H9 (cell line): Measurements from ENCODE around the gene RNASEH2B. TPM values are rescaled to one million over a fixed set of nuclear protein-coding genes. Genes with fewer than 3 reads are reported as not detected.
A peak's percentile ranks its signal among the peaks of the same experiment; 100 is the strongest.

Experiments
- DNase-seq: peaks from one replicate; pipeline ENCODE4 v3.0.0-alpha.2; 2017
- H2AFZ ChIP-seq: one replicate; pipeline ENCODE4 v1.6.1; 2013; ENCODE audit warnings: mild to moderate bottlenecking, low read length, control low read depth, moderate library complexity
- H2AK5ac ChIP-seq: 2 replicates; pipeline ENCODE4 v1.6.1; 2013; ENCODE audit warnings: low read length, control low read depth, mixed read lengths; ENCODE audit not compliant: insufficient read length
- H2BK120ac ChIP-seq: one replicate; pipeline ENCODE4 v1.6.1; 2013; ENCODE audit warnings: low read depth, mild to moderate bottlenecking, low read length, control low read depth, inconsistent platforms; ENCODE audit not compliant: poor library complexity, severe bottlenecking
- H2BK12ac ChIP-seq: 2 replicates; pipeline ENCODE4 v1.6.1; 2013; ENCODE audit warnings: low read length, control low read depth, mixed read lengths, low read depth; ENCODE audit not compliant: insufficient read length
- H2BK15ac ChIP-seq: 2 replicates; pipeline ENCODE4 v1.6.1; 2013; ENCODE audit warnings: low read depth, low read length, control low read depth
- H2BK20ac ChIP-seq: one replicate; pipeline ENCODE4 v1.6.1; 2013; ENCODE audit warnings: low read depth, mild to moderate bottlenecking, low read length, control low read depth, inconsistent platforms; ENCODE audit not compliant: poor library complexity, severe bottlenecking
- H2BK5ac ChIP-seq: 2 replicates; pipeline ENCODE4 v1.6.1; 2013; ENCODE audit warnings: low read length, control low read depth, mixed read lengths; ENCODE audit not compliant: insufficient read length
- H3K14ac ChIP-seq: 2 replicates; pipeline ENCODE4 v1.6.1; 2013; ENCODE audit warnings: low read length, control low read depth; ENCODE audit not compliant: insufficient read depth
- H3K18ac ChIP-seq: 2 replicates; pipeline ENCODE4 v1.6.1; 2013; ENCODE audit warnings: low read depth, mild to moderate bottlenecking, mixed read lengths, low read length, control low read depth; ENCODE audit not compliant: insufficient read length
- H3K23ac ChIP-seq: 2 replicates; pipeline ENCODE4 v1.6.1; 2013; ENCODE audit warnings: low read length, control low read depth, mixed read lengths, low read depth; ENCODE audit not compliant: insufficient read length
- H3K23me2 ChIP-seq: 2 replicates; pipeline ENCODE4 v1.6.1; 2013; ENCODE audit warnings: low read depth, mild to moderate bottlenecking, mixed read lengths, low read length, control low read depth; ENCODE audit not compliant: insufficient read length, poor library complexity, severe bottlenecking
- H3K27ac ChIP-seq: 2 replicates; pipeline ENCODE4 v1.5.1; 2013; ENCODE audit warnings: low read length, control low read depth, mixed read lengths, low read depth; ENCODE audit not compliant: insufficient read length
- H3K27me3 ChIP-seq: 2 replicates; pipeline ENCODE4 v1.6.1; 2013; ENCODE audit warnings: low read length, control low read depth, inconsistent platforms; ENCODE audit not compliant: insufficient read depth
- H3K4ac ChIP-seq: 2 replicates; pipeline ENCODE4 v1.6.1; 2013; ENCODE audit warnings: low read depth, mild to moderate bottlenecking, control low read depth, inconsistent platforms, low read length, moderate library complexity
- H3K4me1 ChIP-seq: 2 replicates; pipeline ENCODE4 v1.6.1; 2013; ENCODE audit warnings: low read length, control low read depth, inconsistent platforms; ENCODE audit not compliant: insufficient read depth
- H3K4me2 ChIP-seq: 2 replicates; pipeline ENCODE4 v1.6.1; 2013; ENCODE audit warnings: low read length, control low read depth, mixed read lengths; ENCODE audit not compliant: insufficient read length, insufficient read depth
- H3K56ac ChIP-seq: 2 replicates; pipeline ENCODE4 v1.6.1; 2013; ENCODE audit warnings: low read depth, mild to moderate bottlenecking, mixed read lengths, low read length, control low read depth; ENCODE audit not compliant: insufficient read length
- H3K79me1 ChIP-seq: 2 replicates; pipeline ENCODE4 v1.6.1; 2013; ENCODE audit warnings: low read depth, mild to moderate bottlenecking, moderate library complexity, low read length, control low read depth, inconsistent platforms; ENCODE audit not compliant: insufficient read depth, poor library complexity, severe bottlenecking
- H3K79me2 ChIP-seq: 2 replicates; pipeline ENCODE4 v1.6.1; 2013; ENCODE audit warnings: low read length, control low read depth, inconsistent platforms; ENCODE audit not compliant: insufficient read depth
- H3K9ac ChIP-seq: 2 replicates; pipeline ENCODE4 v1.6.1; 2013; ENCODE audit warnings: low read length, control low read depth, mixed read lengths; ENCODE audit not compliant: insufficient read length; ENCODE audit errors: extremely low read depth
- H3K9me3 ChIP-seq: one replicate; pipeline ENCODE4 v1.6.1; 2013; ENCODE audit warnings: low read depth, low read length, inconsistent platforms; ENCODE audit not compliant: control insufficient read depth
- H3T11ph ChIP-seq: one replicate; pipeline ENCODE4 v1.6.1; 2013; ENCODE audit warnings: mild to moderate bottlenecking, low read length, control low read depth, inconsistent platforms
- H4K20me1 ChIP-seq: one replicate; pipeline ENCODE4 v1.6.1; 2013; ENCODE audit not compliant: control insufficient read depth, insufficient read length, insufficient read depth
- H4K5ac ChIP-seq: 2 replicates; pipeline ENCODE4 v1.6.1; 2013; ENCODE audit warnings: low read depth, mild to moderate bottlenecking, mixed read lengths, low read length, control low read depth; ENCODE audit not compliant: insufficient read length
- H4K8ac ChIP-seq: replicated peaks from 2 replicates; pipeline ENCODE4 v1.6.1; 2013; ENCODE audit warnings: low read length, control low read depth, mixed read lengths, low read depth; ENCODE audit not compliant: insufficient read length
- H4K91ac ChIP-seq: 2 replicates; pipeline ENCODE4 v1.6.1; 2013; ENCODE audit warnings: low read depth, mild to moderate bottlenecking, moderate library complexity, mixed read lengths, low read length, control low read depth; ENCODE audit not compliant: insufficient read length
- H3K27ac Mint-ChIP-seq, 3 experiments: 2 replicates in 2 of 3; 3 replicates in 1 of 3; pipeline ENCODE4 v1.8.0; 2020 to 2021; ENCODE audit warnings: mixed read lengths in 3 of 3, mild to moderate bottlenecking in 1 of 3, moderate library complexity in 1 of 3
- H3K27me3 Mint-ChIP-seq: 2 replicates; pipeline ENCODE4 v1.8.0; 2021; ENCODE audit warnings: low read depth, mild to moderate bottlenecking, moderate library complexity, mixed read lengths
- H3K36me3 Mint-ChIP-seq, 3 experiments: 2 replicates in 2 of 3; 3 replicates in 1 of 3; pipeline ENCODE4 v1.8.0; 2020 to 2021; ENCODE audit warnings: low read depth in 3 of 3, mixed read lengths in 3 of 3; ENCODE audit not compliant: insufficient read depth in 1 of 3
- H3K4me1 Mint-ChIP-seq, 2 experiments: 2 replicates each; pipeline ENCODE4 v1.8.0; 2020; ENCODE audit warnings: mixed read lengths in 2 of 2
- H3K4me3 Mint-ChIP-seq, 2 experiments: 2 replicates in 1 of 2; 3 replicates in 1 of 2; pipeline ENCODE4 v1.8.0; 2020 to 2021; ENCODE audit warnings: mild to moderate bottlenecking in 2 of 2, mixed read lengths in 2 of 2, moderate library complexity in 1 of 2
- H3K9me3 Mint-ChIP-seq, 2 experiments: 2 replicates in 1 of 2; 3 replicates in 1 of 2; pipeline ENCODE4 v1.8.0; 2020; ENCODE audit warnings: mild to moderate bottlenecking in 2 of 2, mixed read lengths in 2 of 2, moderate library complexity in 1 of 2
- CTCF ChIP-seq: fragments of 200-600 bp; sonication (generic); conservative IDR thresholded peaks from 3 replicates; pipeline ENCODE4 v1.8.0; 2021; ENCODE audit warnings: antibody characterized with exemption, mild to moderate bottlenecking
- WGBS: extraction: QIAGEN DNeasy Blood & Tissue Kit; methylation state at CpG from one replicate; pipeline ENCODE4 v1.1.7; 2013; ENCODE audit warnings: missing lambda C conversion rate, low lambda C conversion rate, mixed read lengths; ENCODE audit not compliant: insufficient read length; ENCODE audit errors: extremely low coverage; 5-methylcytosine and 5-hydroxymethylcytosine counted together
- total RNA-seq: library from RNA; stranded (reverse); gene quantifications from 2 replicates; pipeline ENCODE4 v1.2.1, GENCODE V29; 2021

The RNASEH2B gene
- total RNA-seq, 1 experiment from 2014 or later: 53.9 TPM

- Histone ChIP-seq H4K91ac (no peak overlapping the region), H2BK12ac (no peak overlapping the region), H3K18ac (no peak overlapping the region), H3K4ac (no peak overlapping the region), H2BK20ac (no peak overlapping the region), H2BK120ac (no peak overlapping the region), H3K9me3 (no peaks in the 10 kb centered on the region), H2AFZ (no peak overlapping the region), H3K79me1 (no peaks in the 10 kb centered on the region), H3K56ac (no peak overlapping the region), H4K8ac (no peak overlapping the region), H3K4me1 (peaks cover 13% of the 10 kb centered on the region; the same call in 1 of the 2 replicates), H2BK15ac (no peak overlapping the region), H2AK5ac (no peak overlapping the region), H4K5ac (no peak overlapping the region), H2BK5ac (no peak overlapping the region), H3K9ac (no peak overlapping the region), H3T11ph (no peak overlapping the region), H3K27ac (no peak overlapping the region), H3K14ac (no peak overlapping the region), H3K79me2 (no peaks in the 10 kb centered on the region), H3K4me2 (no peak overlapping the region), H3K27me3 (no peaks in the 10 kb centered on the region), H4K20me1 (no peaks in the 10 kb centered on the region), H3K23me2 (no peaks in the 10 kb centered on the region), H3K23ac (no peak overlapping the region)
- H3K27me3 Mint-ChIP-seq: 0 out of 2 replicates have a peak, but pooled peaks cover 2% of the 10 kb centered on the region
- no peaks in the 10 kb centered on the region; a peak in 1 of 7 replicates for H3K36me3 Mint-ChIP-seq
- H3K27ac Mint-ChIP-seq: peak overlapping the region in 1 of 3 experiments; percentile 7; a peak in 2 of 7 replicates
- no CpG with 5 or more reads among the region's 7 CpGs for WGBS
- peaks cover 31 to 33% of the 10 kb centered on the region in 2 experiments for H3K4me1 Mint-ChIP-seq
- no peak overlapping the region for H3K4me3 Mint-ChIP-seq
- TF ChIP-seq CTCF: no peak
- DNase-seq: no peak
- no peaks in the 10 kb centered on the region for H3K9me3 Mint-ChIP-seq
Observed at GRCh38 chr13:50892210-50892944, 17.2 kb upstream of the RNASEH2B start.
